ENCODE measurements around the gene SANBR.

DNA sequence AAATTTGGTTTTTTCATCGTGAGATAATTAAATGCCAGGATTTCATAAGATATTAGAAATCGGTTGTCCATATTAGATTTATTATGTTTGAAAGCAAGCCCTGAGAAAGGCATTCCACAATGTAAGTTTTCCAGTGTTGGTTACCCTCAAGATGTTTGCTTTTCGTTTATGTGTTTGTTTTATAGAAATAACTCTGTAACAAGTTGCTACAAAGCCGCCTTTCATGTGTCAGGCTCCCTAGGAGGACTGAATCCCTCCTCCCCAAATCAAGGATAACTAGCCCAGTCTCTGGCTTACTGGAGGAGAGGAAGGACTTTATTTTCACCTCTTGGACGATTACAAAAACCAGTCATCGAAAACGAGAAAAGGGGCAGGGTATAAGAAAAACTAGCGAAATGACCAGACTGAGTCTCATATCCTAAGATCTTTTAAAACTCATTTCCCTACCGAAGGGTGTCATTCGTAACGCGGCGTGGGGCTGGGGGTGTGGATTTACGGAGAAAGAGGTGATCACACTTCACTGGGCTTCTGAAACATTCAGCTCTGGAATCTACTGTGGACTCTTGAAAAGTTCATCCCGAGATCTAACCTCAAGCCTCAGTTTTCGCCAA lies 49.2 kb upstream of the SANBR start:
- TF ChIP-seq, protein P1, sequence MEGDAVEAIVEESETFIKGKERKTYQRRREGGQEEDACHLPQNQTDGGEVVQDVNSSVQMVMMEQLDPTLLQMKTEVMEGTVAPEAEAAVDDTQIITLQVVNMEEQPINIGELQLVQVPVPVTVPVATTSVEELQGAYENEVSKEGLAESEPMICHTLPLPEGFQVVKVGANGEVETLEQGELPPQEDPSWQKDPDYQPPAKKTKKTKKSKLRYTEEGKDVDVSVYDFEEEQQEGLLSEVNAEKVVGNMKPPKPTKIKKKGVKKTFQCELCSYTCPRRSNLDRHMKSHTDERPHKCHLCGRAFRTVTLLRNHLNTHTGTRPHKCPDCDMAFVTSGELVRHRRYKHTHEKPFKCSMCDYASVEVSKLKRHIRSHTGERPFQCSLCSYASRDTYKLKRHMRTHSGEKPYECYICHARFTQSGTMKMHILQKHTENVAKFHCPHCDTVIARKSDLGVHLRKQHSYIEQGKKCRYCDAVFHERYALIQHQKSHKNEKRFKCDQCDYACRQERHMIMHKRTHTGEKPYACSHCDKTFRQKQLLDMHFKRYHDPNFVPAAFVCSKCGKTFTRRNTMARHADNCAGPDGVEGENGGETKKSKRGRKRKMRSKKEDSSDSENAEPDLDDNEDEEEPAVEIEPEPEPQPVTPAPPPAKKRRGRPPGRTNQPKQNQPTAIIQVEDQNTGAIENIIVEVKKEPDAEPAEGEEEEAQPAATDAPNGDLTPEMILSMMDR (IDR thresholded peaks at IDR 0.05), result no peak
- TF ChIP-seq POLR2A (IDR thresholded peaks at IDR 0.05), result no peak

Data from Peyer's patch (tissue), 4 donors.